GM12872 (cell line): ENCODE measurements around the gene CNPY4.

ENCODE experiments used
- TF ChIP-seq, protein P1 (sequence below): IDR thresholded peaks from 3 replicates; pipeline ENCODE4 v1.5.1; 2011; ENCODE audit warnings: low read depth, mild to moderate bottlenecking, low read length, moderate library complexity; ENCODE audit not compliant: insufficient read depth

The CNPY4 gene

DNA sequence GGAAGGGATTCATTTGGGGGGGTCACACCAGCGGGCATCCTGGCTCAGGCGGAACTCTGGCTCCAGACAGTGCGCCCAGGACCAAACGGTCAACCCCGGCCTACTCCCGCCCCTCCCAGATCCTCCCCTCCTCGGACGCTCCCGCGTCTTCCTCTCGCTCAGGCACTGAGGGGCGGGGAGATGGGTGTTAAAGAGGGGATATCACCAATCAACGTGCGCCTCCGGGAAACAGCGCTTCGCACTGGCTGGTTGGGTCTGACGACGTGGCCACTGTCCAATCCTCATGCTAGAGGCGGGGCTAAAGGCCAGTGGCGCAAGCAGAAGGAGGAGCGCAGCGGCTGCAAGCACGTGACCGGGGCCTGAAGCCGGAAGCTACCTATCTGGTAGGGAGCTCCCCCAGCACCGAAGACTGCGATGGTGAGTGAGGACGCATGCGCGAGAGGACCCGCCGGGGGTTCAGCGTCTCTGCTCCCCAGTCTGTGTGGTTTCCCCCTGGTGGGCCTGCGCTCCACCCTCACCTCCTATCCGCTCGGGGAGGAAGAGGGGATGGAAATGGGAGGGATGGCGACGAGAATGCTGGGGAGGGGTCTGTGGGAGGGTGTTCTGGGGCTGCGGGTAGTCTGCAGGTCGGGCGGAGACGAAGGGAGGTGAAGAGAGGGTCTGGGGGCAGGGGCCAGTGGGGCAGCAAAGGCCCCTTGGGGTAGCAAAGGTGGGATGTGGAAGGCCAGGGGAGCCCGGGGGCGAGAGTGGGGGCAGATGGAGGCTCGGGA lies 29.3 kb downstream of the CNPY4 start, which contains the start of gene LAMTOR4:
LAMTOR4 (plus strand) TSS at position 360 of the 770 bp plus-strand sequence; CDS start at position 415, 55 bp downstream.
- TF ChIP-seq, protein P1, sequence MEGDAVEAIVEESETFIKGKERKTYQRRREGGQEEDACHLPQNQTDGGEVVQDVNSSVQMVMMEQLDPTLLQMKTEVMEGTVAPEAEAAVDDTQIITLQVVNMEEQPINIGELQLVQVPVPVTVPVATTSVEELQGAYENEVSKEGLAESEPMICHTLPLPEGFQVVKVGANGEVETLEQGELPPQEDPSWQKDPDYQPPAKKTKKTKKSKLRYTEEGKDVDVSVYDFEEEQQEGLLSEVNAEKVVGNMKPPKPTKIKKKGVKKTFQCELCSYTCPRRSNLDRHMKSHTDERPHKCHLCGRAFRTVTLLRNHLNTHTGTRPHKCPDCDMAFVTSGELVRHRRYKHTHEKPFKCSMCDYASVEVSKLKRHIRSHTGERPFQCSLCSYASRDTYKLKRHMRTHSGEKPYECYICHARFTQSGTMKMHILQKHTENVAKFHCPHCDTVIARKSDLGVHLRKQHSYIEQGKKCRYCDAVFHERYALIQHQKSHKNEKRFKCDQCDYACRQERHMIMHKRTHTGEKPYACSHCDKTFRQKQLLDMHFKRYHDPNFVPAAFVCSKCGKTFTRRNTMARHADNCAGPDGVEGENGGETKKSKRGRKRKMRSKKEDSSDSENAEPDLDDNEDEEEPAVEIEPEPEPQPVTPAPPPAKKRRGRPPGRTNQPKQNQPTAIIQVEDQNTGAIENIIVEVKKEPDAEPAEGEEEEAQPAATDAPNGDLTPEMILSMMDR, result no peak

DNA sequence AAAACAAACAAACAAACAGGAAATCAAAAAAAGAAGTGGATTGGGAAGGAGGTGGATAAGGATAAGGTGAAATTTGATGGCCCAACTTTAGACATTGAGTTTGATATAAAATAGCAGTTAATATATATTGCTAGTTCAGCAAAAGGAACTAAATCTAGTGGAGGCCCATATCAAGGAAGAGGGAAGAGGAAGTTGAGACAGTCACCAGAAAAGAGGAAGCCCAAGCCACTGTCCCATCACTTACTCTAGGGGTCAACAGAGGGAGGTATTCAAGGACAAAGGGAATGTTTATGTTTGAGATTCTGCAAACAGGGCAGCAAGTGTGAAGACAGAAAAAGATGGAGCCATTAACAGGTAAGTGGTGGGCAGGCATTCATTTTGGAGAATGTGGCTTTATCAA lies 33.0 kb downstream of the CNPY4 start:
- TF ChIP-seq, protein P1, result no peak

DNA sequence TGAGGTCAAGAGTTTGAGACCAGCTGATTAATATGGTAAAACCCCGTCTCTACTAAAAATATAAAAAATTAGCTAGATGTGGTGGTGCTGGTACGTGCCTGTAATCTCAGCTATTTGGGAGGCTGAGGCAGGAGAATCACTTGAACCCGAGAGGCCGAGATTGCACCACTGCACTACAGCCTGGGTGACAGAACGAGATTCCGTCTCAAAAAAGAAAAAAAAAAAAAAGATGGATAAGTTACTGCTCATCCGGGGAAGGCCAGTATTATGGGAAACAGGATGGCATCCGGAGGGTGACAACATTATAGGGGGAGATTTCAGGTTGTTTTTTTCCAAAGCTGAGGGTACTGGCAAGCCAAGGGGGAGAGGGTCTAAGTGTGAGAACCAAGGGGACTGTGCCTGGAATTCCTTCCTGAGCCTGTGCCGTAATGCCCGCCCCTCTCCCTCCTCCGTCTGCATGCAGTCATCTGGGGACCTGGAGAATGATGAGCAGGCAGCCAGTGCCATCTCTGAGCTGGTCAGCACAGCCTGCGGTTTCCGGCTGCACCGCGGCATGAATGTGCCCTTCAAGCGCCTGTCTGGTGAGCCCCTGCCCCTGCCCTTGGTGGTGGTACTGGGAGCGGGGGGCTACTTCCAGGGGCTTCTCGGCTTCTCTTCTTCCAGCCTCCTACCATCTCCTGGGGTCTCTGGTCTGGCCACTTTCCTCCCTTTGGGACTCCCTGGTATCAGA lies 33.7 kb downstream of the CNPY4 start:
- TF ChIP-seq, protein P1, result no peak

DNA sequence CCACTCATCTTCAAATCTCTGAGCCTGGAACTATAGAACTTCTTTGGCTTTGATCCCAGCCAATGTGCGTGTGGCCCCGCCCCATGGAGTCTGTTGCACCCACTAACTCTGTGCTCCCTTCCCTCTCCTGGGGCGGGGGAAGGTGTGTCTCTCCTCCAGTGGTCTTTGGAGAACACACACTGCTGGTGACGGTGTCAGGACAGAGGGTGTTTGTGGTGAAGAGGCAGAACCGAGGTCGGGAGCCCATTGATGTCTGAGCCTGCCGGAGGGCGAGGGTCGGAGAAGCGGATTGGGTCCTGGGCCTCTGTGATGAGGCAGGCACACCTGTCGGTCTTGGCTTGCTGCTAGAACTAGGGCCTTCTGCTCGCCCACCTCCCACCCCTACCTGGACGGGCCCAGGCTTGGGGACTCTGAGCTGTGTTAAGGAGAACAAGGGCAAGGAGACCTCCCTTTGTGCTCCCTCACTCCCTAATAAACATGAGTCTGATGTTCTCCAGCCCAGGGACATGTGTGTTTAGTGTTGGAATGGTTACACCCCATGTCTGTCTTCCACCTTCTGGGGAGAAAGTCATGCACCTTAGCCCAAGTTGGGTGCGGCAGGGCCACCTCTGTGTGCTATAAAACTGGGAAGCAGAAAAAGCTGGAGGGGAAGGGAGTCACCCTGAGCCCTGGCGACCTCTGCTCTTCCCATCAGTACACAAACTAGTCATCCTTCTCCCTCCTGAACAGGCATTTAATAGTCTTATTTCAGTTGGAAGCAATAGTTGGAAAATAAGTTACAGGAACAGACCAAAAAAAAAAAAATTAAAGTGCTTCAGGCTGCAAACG lies 34.5 kb downstream of the CNPY4 start:
- TF ChIP-seq, protein P1, result no peak

- TF ChIP-seq, protein P1, result no peak
Measured at GRCh38 chr7:100154651-100155491, 35.4 kb downstream of the CNPY4 start.

DNA sequence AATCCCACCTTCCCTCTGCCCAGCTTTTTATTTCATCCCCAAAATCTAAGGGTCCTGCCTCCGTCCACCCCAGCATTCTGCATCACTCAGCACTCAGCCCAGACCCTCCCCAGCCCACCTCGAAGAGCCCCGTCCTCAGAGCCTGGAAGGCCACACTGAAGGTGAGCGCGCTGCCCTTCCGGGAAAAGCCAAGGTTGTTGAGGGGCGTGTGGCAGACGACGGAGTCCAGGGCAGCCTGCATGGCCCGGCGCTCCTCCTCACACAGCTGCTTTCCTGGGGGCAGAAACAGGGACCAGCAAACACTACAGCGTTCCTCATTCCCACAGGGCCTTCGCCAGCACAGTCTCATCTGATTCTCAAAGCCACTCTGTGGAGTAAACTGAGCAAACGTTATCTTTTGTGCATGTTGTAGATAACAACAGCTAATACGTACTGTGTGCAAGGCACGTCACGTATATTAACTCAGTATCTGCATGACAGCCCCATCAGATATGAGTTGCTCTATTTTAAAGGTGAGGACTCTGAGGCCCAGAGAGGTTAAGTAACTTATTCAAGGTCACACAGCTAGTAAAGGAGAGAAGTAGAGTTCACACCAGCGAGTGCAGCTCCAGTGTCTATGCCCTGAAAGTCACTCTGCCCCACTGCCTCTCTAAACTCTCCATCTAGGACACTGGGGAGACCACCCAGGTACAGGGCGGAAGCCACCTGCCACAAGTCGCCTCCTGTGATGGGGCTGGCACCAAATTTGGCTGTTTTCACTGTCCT lies 36.3 kb downstream of the CNPY4 start:
- TF ChIP-seq, protein P1, result no peak
